Dermis microvascular lymphatic vessel endothelial cell (primary cell): ENCODE data around the gene WWC2. TPM values are rescaled to one million over a fixed set of nuclear protein-coding genes. Genes with fewer than 3 reads are reported as not detected.

ENCODE experiments used
- DNase-seq, 2 donors: peaks; one replicate each; pipeline versions ENCODE4 v3.0.0 to v3.0.0-alpha.2; 2010; ENCODE audit warnings: low read depth in 2 of 2
- total RNA-seq: library from RNA; depleted of rRNA; stranded (reverse); fragments of >200 nt; gene quantifications from 2 replicates; pipeline ENCODE4 v1.2.1, GENCODE V29; 2014

The WWC2 gene
- total RNA-seq, 1 donor from 2014 or later: 20.3 TPM

DNA sequence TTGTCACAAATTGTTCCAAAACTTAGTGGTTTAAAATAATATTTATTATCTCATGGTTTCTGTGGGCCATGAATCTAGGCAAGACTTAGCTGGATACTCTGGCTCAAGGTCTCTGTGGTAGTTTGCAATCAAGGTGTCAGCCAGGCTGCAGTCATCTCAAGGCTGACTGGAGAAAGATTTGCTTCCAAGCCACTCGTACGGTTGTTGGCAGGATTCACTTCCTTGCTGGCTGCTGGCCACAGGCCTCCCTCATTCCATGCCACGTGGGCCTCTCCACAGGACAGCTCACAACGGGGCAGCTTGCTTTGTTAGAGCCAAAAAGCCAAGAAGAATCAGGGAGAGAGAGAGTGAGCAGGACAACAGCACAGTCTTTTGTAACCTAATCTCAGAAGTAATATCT, 101.4 kb downstream of the WWC2 start:
- peak; percentile 9 to 89 for DNase-seq

DNA sequence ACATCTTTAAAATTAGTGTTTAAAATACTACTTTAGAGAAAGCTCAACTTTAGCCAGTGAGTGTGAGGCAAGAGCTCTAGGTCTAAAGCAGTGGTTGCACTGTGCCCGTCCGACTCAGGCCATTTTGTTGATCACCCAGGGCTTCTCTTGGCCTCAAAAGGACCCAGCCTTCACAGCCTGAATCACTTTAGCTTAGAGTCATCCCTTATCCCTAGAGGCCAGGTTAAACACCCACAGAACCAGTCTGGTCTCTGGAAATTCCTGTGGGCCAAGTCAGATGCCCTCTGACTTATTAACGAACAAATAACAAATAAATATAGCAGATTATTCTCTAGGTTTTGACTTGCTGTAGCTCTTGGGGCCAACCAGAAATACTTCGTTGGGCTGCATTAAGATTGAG, 102.3 kb downstream of the WWC2 start:
- no peak for DNase-seq

DNA sequence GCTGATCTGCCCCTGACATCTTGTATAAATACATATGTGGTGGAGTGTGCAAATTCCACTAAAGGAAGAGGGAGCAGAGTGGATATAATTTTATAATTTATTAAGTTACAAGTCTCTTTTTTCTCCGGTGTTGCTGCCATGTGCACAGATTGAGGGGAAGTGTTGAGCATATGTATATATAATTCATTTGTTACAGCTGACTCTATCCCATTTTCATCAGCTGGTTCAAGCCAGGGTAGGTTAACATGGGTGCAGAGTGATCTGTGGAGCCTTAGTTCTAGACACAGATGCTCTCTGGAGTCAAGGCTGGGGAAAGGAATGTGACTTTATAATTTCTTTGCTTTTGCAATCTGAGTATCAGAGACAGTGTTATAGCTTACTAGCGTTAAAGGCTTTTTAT, 103.5 kb downstream of the WWC2 start:
- no peak for DNase-seq

DNA sequence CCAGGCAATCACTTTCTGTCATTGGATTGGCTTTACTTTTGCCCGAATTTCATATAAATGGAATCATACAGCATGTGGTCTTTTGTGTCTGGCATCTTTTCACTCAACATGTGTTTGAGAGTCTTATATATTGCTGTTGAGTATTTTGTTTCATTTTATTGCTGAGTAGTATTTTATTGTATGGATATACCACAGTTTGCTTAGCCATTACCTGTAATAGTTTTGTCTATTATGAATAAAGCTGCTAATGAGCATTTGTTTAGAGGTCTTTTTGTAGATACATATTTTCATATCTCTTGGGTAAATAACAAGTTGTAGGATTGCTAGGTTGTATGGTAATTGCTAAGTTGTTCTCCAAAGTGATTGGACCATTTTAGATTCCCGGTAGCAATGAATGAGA, 105.7 kb downstream of the WWC2 start:
- no peak for DNase-seq

DNA sequence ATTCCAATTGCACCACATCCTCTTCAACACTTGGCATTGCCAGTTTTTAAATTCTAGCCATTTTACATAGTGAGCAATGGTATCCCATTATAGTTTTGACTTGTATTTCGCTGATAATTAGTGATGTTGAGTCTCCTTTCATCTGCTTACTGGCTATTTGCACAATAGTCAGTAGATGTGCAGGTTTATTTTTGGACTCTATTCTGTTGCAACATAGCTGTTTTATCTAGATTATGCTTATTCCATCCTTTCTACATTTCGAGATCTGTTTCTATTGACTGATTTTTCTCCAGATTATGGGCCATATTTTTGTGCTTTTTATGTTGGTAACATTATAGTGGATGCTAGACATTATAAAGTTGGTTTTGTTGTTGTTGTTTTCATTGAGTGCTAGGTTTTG, 106.1 kb downstream of the WWC2 start:
- DNase-seq: no peak

DNA sequence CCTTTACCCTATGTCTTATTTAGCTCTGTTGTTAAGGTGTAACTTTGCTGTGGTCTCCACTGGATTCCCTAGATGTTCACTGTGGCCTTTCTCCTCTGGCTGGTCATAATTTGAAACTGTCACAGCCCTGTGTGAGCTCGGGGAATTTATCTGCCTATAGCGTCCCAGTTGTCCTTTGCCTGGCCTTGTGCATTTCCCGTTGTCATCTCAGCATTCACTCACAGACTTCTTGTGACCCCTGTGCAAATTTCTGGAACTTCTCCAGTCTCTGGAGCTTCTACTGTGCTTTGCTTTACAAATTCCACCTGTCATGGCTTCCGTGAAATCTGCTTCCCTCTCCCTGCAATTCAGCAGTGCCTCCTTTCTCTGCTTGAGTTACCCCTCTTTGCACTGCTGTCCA, 106.7 kb downstream of the WWC2 start:
- DNase-seq: no peak

DNA sequence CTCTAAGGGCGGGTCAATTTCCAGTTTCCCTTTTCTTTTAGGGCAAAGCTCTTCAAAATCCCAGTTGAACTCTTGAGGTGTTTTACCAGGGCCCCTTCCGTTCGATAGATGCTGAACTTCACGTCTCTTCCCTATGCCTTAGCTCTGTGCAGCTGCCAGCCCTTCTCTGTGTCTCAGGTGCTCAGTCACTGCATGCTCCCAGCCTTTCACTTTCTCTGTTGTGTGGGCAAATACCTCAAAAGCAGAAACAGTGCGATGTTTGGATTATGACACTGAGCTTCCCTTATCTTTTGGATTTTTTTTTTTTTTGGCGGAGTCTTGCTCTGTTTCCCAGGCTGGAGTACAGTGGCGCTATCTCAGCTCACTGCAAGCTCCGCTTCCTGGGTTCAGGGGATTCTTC, 112.5 kb downstream of the WWC2 start:
- no peak for DNase-seq

DNA sequence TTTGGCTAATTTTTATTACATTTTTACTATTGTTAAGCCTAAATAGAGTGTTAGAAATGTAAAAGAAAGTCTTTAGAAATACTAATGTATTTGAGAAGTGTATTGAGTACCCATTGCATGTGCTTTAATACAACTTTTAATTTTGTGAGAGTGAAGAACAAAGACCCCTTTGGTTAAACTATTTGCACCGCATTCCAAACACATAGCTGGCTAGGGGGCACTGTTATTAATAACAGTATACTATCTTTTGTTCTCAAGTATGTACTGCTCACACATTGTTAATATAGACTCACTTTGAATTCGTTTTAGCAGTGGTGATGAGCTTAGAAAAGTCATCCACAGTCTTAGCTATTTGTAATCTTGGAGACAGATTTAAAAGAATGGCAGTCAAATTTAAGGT, 114.9 kb downstream of the WWC2 start:
- no peak for DNase-seq

DNA sequence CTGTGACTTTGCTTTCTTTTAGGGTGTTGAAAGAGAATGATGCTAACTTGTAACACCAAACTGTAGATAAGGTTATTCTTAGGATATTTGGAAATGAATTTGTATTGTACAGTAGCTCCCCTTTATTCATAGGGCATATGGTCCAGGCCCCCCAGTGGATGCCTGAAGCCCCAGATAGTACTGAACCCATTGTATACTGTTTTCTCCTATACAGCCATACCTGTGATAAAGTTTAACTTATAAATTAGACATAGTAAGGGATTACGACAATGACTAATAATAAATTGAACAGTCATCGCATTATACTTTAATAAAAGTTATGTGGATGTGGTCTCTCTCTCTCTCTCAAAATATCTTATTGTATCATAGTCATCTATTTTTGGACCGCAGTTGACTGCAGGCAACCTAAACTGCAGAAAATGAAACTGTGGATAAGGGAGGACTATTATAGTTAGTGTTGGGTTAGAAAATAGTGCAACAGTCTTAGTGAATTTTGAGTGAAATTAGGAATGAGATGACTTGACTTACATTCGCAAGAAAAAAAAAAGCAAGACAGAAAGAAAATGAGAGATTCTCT, 115.9 kb downstream of the WWC2 start:
- DNase-seq: no peak

DNA sequence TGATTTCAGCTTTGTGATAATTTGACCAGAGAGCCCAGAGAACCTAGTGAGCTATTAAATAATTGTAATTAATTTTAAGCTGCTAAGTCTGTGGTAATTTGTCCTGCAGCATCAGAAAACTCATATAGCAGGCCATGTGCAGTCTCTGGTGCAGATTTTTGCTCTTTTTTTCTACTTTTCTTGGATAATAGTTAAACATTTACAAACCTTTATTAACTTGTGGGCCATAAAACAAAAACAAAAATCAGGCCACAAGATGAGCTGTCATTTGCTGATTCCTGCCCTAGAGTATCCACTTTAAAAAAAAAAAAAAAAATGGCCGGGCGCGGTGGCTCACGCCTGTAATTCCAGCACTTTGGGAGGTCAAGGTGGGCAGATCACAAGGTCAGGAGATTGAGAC, 121.2 kb downstream of the WWC2 start:
- DNase-seq: no peak

DNA sequence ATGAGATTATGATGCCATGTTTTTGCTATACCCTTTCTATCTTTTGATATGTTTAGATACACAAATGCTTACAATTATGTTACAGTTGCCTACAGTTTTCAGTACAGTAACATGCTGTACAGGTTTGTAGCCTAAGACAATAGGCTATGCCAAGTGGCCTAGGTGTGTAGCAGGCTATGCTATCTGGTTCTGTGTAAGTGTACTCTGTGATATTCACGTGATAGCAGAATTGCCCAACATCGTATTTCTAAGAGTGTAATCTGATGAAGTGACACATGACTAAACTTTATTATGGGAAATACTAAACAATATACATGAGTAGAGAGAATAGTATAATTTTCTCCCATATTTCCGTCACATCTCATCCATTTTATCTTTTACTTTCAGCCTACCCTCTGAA, 124.0 kb downstream of the WWC2 start:
- no peak for DNase-seq

DNA sequence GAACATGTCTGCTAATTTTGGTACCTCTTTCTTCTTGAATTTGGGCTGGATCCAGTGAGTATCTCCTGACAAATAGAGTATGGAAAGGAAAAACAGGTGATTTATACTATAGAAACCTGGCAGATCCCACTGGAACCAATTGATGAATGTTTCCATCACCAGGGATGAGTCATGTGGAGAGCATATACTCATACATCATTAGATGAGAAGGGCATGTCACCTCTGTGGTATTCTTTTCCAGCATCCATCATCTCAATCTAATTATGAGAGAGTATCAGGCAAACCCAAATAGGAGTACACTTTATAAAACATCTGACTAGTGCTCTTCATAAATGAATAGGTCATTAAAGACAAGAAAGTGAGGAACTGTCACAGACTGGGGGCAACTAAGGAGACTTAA, 130.3 kb downstream of the WWC2 start:
- DNase-seq: no peak

DNA sequence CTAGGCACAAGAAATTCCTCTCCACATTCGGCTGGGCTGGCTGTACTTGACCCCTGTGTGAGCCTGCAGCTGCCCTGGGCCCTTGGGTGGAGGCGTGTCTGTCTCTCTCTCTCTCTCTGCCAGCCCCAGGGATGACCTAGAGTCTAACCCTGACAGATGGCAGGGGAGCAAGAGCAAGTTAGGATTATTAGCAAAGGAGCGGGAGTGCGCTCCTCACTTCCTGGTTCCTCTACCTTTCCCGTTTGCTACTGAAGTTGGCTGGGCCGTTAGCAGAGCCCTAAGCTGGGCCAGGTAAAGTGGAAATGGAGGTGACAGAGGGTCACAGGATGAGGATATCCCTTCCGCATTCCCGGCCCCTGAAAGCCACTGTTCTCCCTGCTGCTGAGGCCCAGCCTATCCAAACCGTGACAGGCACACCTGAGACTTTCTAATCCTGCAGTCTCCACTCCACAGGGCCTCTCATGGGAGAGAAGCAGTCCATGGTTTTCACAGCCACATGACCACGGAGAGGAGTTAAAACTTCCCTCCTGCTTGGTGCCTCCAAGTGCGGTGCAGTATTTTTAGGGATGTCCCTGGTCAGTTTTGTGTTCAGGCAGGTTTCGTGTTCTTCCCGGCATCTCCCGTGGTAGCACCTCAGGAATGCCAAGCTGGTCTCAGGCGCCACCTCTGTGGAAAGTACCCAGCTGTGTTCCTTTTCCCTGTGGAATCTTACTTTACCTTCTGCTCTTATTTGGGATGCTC, 141.7 kb downstream of the WWC2 start:
- DNase-seq: no peak

DNA sequence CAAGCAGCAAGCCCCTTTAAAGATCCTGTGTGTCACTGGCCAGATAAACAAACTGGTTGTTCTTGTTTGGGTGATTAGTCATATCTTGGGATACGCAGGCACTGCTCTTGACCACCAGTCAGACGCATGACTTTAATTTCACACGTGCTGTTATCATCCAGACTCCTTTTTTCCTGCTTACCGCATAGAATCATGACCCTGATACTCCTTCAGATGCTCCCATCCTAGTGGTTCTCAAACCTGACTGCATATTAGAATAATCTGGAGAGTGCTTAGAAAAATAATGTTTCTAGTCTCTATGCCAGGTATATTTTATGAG, 142.2 kb downstream of the WWC2 start:
- DNase-seq: peak in 1 of 2 donors; percentile 73

DNA sequence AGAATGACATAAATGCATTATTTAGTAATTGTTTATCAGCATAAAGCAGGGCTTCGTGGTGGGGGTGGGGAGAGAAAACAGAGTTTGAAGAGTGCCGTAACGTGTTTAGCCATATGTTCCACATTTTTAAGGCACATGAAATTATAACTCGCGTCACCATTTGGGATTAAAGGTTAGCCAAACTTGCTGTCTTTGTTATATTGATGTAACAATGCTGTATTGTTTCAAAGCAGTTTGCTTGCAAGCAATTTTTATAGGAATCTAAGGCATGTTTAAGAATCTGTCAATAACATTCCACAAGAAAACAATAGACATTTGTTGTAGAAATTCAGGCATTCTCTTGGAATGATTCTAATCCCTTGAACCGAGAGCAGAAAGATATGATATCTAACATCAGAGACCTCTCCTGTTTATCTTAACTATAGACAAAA, 142.7 kb downstream of the WWC2 start:
- peak in 1 of 2 donors; percentile 13 for DNase-seq

DNA sequence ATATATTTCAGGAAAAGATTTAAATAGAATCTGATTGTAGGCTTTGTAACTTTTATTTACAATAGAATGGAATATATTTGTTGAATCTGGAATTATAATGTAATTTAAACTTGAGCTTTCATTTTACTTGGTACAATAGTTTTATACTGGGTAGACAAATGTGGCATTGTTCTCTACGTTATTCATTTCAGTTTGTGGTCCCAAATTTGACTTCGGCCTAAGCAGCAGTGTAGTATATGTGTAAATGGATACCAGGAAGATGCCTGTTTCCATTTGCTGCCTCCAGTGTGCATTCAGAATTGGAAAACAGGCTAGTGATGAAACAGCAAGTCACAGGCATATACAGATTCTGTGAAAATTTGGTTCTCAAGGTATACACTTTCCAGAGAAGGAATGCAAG, 143.2 kb downstream of the WWC2 start:
- no peak for DNase-seq

DNA sequence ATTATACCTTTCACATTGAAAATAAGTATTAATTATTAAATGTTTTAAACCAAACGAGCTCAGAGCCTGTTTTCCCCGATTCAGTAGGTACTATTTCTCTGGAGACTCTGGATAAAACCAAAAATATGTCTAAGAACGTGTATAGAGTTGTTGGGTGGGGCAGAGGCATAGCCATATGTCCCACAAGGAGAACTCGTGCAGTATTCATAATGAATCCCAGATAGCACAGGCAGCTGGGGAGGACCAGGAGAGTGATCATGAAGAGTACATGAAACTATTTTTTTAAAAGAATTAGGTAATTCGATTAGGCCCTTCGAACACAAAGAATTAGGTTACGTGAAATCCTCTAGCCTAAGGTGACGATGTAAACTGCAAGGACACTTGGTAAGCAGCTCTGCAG, 145.0 kb downstream of the WWC2 start:
- no peak for DNase-seq

DNA sequence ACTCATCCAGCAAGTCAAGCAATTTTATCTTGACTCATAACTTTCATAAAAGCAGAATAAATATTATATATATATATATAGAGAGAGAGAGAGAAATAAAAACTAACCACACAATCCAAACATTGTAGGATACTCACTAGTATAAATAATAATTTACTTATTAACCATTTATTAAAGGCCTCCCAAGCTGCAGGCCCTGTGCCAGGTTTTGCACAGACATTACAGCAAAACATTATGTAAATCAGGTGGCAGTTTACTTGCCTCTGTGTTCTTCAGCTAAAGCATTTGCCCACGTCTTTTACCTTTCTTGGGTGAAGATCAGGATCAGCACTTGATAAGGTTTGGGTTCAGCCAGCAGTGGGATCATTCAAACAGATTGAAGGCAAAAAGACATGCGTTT, 145.4 kb downstream of the WWC2 start:
- DNase-seq: no peak

DNA sequence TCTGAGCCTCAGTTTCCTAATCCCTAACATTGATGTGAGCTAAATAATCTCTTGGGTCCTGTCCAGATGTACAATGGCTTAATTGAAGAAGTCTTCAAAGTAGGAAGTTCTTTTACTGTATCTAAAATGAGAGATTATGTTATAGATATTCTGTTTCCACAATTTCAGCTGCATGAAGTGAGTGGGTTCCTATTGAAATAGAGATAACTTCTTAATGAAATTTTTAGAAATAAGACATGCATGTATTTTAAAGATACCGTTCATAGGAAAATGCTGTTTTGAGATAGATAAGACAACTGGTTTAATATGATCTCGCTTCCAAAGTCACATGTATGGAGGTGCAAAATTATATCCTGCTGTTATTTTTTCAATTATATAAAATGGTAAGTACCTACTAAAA, 149.1 kb downstream of the WWC2 start:
- no peak for DNase-seq

DNA sequence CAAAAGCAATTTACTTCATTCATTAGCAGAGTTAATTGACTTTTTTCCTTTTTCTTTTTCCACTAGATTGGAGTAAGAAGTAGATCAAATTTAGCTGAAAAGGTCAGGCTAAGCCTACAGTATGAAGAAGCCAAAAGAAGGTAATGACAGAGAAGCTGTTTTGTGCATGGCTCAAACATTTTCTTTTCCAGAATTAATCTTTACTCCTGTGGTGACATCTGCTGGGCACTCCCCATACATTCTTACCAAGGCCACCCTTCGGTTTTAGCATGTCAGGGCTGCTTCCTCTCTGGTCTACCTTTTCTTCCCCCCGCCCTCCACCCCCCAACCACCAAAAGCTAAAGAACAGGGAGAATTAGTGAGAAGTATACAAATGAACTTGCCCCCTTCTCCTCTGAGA, 150.8 kb downstream of the WWC2 start:
- peak; percentile 30 to 52 for DNase-seq

DNA sequence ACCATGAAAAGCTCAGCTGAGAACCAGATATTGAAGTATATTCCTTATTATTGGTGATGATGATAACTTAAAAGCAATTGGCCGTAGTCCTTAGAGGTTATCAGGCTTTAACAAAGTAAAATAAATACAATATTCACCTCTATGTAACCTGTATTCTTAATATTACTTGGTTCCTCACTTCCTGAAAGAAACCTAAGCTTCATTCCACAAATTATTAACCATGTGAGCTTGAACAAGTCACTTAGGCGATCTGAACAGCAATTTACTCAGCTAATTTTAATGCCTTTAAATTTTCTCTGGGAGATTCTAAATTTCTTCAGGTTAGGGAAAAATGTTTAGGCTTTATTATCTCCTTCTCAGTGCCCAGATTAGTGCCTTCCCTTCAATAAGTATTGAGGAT, 151.8 kb downstream of the WWC2 start:
- no peak for DNase-seq

DNA sequence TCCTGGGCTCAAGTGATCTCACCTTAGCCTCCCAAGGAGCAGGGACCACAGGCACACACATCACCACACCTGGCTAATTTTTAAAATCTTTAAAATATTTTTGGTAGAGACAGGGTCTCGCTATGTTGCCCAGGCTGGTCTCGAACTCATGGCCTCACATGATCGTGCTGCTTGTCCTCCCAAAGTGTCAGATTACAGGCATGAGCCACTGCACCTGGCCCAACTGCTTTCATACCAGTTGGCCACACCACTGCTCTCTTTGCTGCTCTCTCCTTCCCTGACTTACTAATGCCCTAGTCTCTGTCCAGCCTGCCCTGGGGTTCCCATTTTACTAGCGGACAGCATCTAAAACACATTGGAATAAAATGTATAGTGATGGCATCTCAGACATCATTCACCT, 153.9 kb downstream of the WWC2 start:
- DNase-seq: no peak

DNA sequence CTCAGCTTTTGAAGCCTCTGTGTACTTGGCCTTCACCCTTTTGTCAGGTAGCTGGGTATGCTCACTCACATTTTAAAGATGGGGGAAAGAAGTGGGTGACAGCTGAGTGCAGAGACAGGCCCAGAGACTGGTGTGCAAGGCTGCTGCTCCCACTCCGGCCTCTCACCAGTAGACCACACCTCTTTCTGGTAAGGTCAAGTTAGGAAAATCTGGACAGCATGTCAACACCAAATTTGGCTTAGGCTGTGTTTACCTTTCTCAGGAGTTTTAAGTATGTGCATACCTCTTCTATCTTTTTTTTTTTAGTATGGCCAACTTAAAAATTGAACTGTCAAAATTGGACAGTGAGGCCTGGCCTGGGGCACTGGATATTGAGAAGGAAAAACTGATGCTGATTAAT, 154.4 kb downstream of the WWC2 start:
- no peak for DNase-seq

DNA sequence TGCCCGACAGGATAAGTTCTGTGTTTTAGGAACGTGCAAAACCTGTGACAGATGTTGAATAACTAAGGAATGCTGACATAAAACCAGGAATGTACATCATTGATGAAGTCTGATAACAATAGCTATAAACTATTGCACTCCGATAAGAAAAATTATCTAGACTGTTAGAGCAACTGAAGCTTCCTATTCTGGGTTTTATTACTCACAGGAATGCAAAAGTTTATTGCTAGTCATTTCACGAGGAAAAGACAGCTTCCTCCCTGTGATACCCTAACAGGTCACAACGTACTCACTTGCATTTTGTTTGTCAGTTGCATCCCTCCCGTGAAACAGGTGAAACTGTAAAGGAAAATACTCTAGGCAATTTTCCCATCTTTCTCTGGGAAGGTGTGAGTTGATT, 155.1 kb downstream of the WWC2 start:
- no peak for DNase-seq
